22Rv1 (cell line): Measurements from ENCODE around the gene CYP21A2.

ENCODE experiments used
- ZFX ChIP-seq: fragments of 450-650 bp; IDR thresholded peaks from 2 replicates; pipeline ENCODE4 v1.6.1; 2017; ENCODE audit warnings: antibody characterized with exemption, borderline replicate concordance
- TF ChIP-seq, protein P1 (sequence below): fragments of 450-650 bp; IDR thresholded peaks from 2 replicates; pipeline ENCODE4 v1.5.1; 2017; ENCODE audit warnings: mild to moderate bottlenecking

DNA sequence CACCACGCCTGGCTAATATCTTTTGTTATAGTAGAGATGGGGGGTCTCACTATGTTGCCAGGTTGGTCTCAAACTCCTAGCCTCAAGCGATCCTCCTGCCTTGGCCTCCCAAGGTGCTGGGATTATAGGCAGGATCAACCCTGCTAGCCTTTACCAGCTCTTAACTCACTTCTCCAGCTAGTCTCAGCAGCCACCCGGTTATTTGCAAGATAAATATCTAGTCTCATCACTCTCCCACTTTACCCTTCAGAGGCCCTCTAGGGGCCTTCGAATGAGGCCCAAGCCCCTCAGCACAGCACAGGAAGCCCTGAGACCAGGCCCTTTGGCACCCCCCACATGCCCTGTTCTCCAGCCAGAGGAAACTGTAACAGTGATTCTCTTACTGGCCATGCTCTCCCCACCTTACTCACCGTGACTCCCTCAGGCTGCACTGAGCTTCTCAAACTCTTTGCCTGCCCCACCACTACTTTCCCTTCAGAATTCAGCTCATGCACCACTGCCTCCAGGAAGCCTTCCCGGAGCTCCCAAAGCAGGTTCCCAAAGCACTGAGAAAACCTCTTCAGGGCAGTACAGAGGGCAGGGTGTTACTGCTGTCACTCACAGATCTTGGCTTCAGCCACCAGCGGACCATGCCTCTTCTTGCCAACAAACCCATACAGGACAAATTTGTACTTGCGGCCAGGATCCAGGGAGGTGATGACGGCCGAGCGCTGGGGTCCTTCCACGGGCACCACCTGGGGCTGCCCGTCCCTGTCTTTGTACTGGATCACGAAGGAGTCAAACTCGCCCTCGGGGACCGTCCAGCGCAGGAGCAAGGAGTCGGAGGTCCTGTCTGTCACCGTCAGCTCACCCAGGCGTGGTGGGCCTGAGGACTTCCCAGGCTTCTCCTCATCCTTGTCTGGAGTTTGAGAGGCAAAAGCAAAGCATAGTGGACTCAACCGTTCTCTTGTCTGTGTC lies 45.9 kb downstream of the CYP21A2 start:
- TF ChIP-seq, protein P1, sequence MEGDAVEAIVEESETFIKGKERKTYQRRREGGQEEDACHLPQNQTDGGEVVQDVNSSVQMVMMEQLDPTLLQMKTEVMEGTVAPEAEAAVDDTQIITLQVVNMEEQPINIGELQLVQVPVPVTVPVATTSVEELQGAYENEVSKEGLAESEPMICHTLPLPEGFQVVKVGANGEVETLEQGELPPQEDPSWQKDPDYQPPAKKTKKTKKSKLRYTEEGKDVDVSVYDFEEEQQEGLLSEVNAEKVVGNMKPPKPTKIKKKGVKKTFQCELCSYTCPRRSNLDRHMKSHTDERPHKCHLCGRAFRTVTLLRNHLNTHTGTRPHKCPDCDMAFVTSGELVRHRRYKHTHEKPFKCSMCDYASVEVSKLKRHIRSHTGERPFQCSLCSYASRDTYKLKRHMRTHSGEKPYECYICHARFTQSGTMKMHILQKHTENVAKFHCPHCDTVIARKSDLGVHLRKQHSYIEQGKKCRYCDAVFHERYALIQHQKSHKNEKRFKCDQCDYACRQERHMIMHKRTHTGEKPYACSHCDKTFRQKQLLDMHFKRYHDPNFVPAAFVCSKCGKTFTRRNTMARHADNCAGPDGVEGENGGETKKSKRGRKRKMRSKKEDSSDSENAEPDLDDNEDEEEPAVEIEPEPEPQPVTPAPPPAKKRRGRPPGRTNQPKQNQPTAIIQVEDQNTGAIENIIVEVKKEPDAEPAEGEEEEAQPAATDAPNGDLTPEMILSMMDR, result no peak
- no peak for TF ChIP-seq ZFX
